ENCODE data around the gene CLCF1. TPM values are rescaled to one million over a fixed set of nuclear protein-coding genes. Genes with fewer than 3 reads are reported as not detected.

CLCF1 gene
- total RNA-seq, 4 donors from 2014 or later, result 2.2 to 3.3 (median 2.5) TPM

GRCh38 chr11:67378544-67378943 is 5.1 kb upstream of the CLCF1 start:
- intact Hi-C loops (cut with DNase I; ENCODE audit: low total_unique reads), result no loop called here
- TF ChIP-seq POLR2A (IDR thresholded peaks at IDR 0.05) (no peak), CTCF (IDR thresholded peaks at IDR 0.05) (no peak)
- DNase-seq (ENCODE audit: low spot score in 2 of 2), result no peak
- 73 to 94% methylated on average over 2 to 4 of the region's 4 CpGs for WGBS, 2 donors
- no peak overlapping the region for H3K4me3 ChIP-seq (ENCODE audit: low read depth, poor library complexity, severe bottlenecking)

- H3K4me3 ChIP-seq (ENCODE audit: low read depth, poor library complexity, severe bottlenecking), result no peak overlapping the region
- 97 to 100% methylated on average over 4 to 5 of the region's 6 CpGs for WGBS, 2 donors
- intact Hi-C loops (cut with DNase I; ENCODE audit: low total_unique reads), result no loop called here
- TF ChIP-seq POLR2A (IDR thresholded peaks at IDR 0.05) (no peak), CTCF (IDR thresholded peaks at IDR 0.05) (no peak)
- DNase-seq (ENCODE audit: low spot score in 2 of 2), result no peak
Measured at GRCh38 chr11:67376873-67377808, 3.7 kb upstream of the CLCF1 start.

GRCh38 chr11:67376063-67376820 is 2.8 kb upstream of the CLCF1 start:
- no peak for TF ChIP-seq CTCF (IDR thresholded peaks at IDR 0.05)
- no peak for TF ChIP-seq POLR2A (IDR thresholded peaks at IDR 0.05)
- no peak overlapping the region for H3K4me3 ChIP-seq (ENCODE audit: low read depth, poor library complexity, severe bottlenecking)
- no peak for DNase-seq (ENCODE audit: low spot score in 2 of 2)
- 72 to 76% methylated on average over 7 of the region's 7 CpGs for WGBS, 2 donors
- intact Hi-C loops (cut with DNase I; ENCODE audit: low total_unique reads), result no loop called here

GRCh38 chr11:67375320-67376055 is 2.1 kb upstream of the CLCF1 start:
- 61 to 64% methylated on average over 15 of the region's 15 CpGs for WGBS, 2 donors
- no peak overlapping the region for H3K4me3 ChIP-seq (ENCODE audit: low read depth, poor library complexity, severe bottlenecking)
- intact Hi-C loops (cut with DNase I; ENCODE audit: low total_unique reads), result no loop called here
- DNase-seq (ENCODE audit: low spot score in 2 of 2), result no peak
- TF ChIP-seq POLR2A (IDR thresholded peaks at IDR 0.05) (no peak), CTCF (IDR thresholded peaks at IDR 0.05) (no peak)

- TF ChIP-seq CTCF (IDR thresholded peaks at IDR 0.05), result no peak
- TF ChIP-seq POLR2A (IDR thresholded peaks at IDR 0.05), result no peak
- no peak overlapping the region for H3K4me3 ChIP-seq (ENCODE audit: low read depth, poor library complexity, severe bottlenecking)
- no peak for DNase-seq (ENCODE audit: low spot score in 2 of 2)
- intact Hi-C loops (cut with DNase I; ENCODE audit: low total_unique reads), result no loop called here
- 26 to 32% methylated on average over 9 of the region's 9 CpGs for WGBS, 2 donors
Measured at GRCh38 chr11:67374571-67375281, 1.3 kb upstream of the CLCF1 start.

All from lower leg skin (tissue), 4 donors.